ENCODE measurements around the gene PRDX2.

PRDX2 gene

DNA sequence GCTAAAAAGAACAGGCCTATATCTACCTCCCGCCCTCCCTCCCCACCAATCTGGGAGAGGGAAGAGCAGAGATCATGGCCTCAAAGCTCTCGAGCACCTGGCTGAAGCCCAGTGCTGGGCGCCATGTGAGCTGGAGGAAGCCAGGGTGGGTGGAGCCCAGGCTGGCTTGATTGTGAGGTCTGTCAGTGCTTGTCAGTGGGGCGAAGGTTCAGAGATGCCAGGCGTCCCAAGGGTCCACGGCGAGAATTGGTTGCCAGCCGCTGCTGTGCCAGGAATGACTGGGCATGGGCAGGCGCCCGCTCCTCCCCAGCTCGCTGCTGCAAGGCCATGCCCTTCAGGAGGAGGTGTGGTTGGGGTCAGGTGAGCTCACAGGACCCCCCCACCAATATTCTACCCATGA, 38.5 kb downstream of the PRDX2 start:
- no peaks in the 10 kb centered on the region for H3K36me3 ChIP-seq (ENCODE audit: control insufficient read depth, low read length)
- 0 out of 2 replicates have a peak, but pooled peaks cover under 1% of the 10 kb centered on the region for H3K27me3 ChIP-seq (ENCODE audit: control insufficient read depth, low read length)
- TF ChIP-seq, protein P1, sequence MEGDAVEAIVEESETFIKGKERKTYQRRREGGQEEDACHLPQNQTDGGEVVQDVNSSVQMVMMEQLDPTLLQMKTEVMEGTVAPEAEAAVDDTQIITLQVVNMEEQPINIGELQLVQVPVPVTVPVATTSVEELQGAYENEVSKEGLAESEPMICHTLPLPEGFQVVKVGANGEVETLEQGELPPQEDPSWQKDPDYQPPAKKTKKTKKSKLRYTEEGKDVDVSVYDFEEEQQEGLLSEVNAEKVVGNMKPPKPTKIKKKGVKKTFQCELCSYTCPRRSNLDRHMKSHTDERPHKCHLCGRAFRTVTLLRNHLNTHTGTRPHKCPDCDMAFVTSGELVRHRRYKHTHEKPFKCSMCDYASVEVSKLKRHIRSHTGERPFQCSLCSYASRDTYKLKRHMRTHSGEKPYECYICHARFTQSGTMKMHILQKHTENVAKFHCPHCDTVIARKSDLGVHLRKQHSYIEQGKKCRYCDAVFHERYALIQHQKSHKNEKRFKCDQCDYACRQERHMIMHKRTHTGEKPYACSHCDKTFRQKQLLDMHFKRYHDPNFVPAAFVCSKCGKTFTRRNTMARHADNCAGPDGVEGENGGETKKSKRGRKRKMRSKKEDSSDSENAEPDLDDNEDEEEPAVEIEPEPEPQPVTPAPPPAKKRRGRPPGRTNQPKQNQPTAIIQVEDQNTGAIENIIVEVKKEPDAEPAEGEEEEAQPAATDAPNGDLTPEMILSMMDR (IDR thresholded peaks at IDR 0.05; ENCODE audit: low read depth, low read length, poor library complexity, severe bottlenecking): no peak
- TF ChIP-seq EZH2phosphoT487 (IDR thresholded peaks at IDR 0.05; ENCODE audit: borderline replicate concordance, low read length): no peak
- H3K9me3 ChIP-seq (ENCODE audit: control insufficient read depth, insufficient read depth, low read length): no peaks in the 10 kb centered on the region
- H3F3A ChIP-seq (ENCODE audit: control insufficient read depth, insufficient read depth): no peaks in the 10 kb centered on the region
- no peaks in the 10 kb centered on the region for H3K9me2 ChIP-seq (replicated peaks; ENCODE audit: control insufficient read depth, low read length)
- H3K4me1 ChIP-seq (ENCODE audit: control insufficient read depth, low read length): peaks cover 3% of the 10 kb centered on the region; the same call in 1 of the 2 replicates
- H3K79me2 ChIP-seq (ENCODE audit: control insufficient read depth, low read length): no peaks in the 10 kb centered on the region
- no peak overlapping the region for H3K27ac ChIP-seq (ENCODE audit: low read depth, low read length)
- H4K20me1 ChIP-seq (ENCODE audit: control insufficient read depth, insufficient read depth, low read depth, low read length): no peaks in the 10 kb centered on the region
- no peak overlapping the region for H3K4me2 ChIP-seq (ENCODE audit: low read length)
- H3K4me3 ChIP-seq (ENCODE audit: low read length): no peak overlapping the region

DNA sequence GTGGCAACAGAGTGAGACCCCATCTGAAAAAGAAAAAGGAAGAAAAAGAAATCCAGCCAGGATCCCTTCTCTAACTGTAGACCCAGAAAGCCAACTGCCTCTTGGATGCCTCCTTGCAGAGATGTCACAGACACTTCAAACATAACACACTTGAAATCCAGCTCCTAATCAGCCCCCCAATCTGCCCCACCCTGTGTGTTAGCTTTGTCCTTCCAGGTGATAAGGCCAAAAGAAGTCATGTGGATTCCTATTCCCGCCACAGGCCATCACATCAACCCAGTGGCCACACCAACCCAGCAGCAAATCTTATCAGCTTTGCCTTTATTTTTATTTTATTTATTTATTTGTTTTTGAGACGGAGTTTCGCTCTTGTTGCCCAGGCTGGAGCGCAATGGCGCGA, 41.9 kb downstream of the PRDX2 start:
- Histone ChIP-seq H3K27ac (ENCODE audit: low read depth, low read length) (no peak overlapping the region), H3K9me2 (replicated peaks; ENCODE audit: control insufficient read depth, low read length) (no peaks in the 10 kb centered on the region), H3K4me2 (ENCODE audit: low read length) (no peak overlapping the region), H3K9me3 (ENCODE audit: control insufficient read depth, insufficient read depth, low read length) (no peaks in the 10 kb centered on the region), H3K79me2 (ENCODE audit: control insufficient read depth, low read length) (no peaks in the 10 kb centered on the region), H3K36me3 (ENCODE audit: control insufficient read depth, low read length) (no peaks in the 10 kb centered on the region), H3K27me3 (ENCODE audit: control insufficient read depth, low read length) (0 out of 2 replicates have a peak, but pooled peaks cover 2% of the 10 kb centered on the region), H3K4me3 (ENCODE audit: low read length) (no peak overlapping the region), H3F3A (ENCODE audit: control insufficient read depth, insufficient read depth) (no peaks in the 10 kb centered on the region), H3K4me1 (ENCODE audit: control insufficient read depth, low read length) (peaks cover 2% of the 10 kb centered on the region; the same call in 1 of the 2 replicates), H4K20me1 (ENCODE audit: control insufficient read depth, insufficient read depth, low read depth, low read length) (no peaks in the 10 kb centered on the region)
- TF ChIP-seq EZH2phosphoT487 (IDR thresholded peaks at IDR 0.05; ENCODE audit: borderline replicate concordance, low read length): no peak
- TF ChIP-seq, protein P1 (IDR thresholded peaks at IDR 0.05; ENCODE audit: low read depth, low read length, poor library complexity, severe bottlenecking): no peak

DNA sequence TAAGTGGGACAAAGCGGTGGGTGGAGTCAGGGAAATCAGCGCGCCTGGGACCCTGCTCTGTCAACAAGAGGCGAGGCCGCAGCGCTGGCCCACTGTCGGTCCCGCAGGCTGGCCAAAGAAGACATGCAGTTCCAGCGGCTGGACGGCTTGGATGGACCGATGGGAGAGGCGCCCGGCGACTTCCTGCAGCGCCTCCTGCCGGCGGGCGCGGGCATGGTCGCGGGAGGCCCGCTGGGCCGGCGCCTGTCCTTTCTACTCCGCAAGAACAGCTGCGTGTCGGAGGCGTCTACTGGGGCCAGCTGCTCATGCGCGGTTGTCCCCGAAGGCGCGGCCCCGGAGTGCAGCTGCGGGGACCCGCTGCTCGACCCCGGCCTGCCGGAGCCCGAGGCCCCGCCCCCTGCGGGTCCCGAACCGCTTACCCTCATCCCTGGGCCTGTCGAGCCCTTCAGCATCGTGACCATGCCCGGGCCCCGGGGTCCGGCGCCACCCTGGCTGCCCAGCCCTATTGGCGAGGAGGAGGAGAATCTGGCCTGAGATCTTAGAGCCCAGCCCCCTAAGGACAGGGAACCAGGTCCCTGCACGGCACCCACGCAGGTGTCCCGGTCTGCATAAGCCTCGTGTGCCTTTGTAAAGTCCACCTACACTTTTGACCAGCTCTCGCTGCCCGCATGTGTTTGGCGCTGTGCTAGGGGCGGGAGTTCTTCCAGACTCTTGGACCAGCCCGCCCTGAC, 43.9 kb downstream of the PRDX2 start:
- TF ChIP-seq, protein P1 (IDR thresholded peaks at IDR 0.05; ENCODE audit: low read depth, low read length, poor library complexity, severe bottlenecking): peak; percentile 92
- TF ChIP-seq EZH2phosphoT487 (IDR thresholded peaks at IDR 0.05; ENCODE audit: borderline replicate concordance, low read length): no peak
- no peaks in the 10 kb centered on the region for H3K36me3 ChIP-seq (ENCODE audit: control insufficient read depth, low read length)
- no peaks in the 10 kb centered on the region for H4K20me1 ChIP-seq (ENCODE audit: control insufficient read depth, insufficient read depth, low read depth, low read length)
- H3K9me3 ChIP-seq (ENCODE audit: control insufficient read depth, insufficient read depth, low read length): no peaks in the 10 kb centered on the region
- no peaks in the 10 kb centered on the region for H3F3A ChIP-seq (ENCODE audit: control insufficient read depth, insufficient read depth)
- peaks cover 6% of the 10 kb centered on the region; the same call in 1 of the 2 replicates for H3K27me3 ChIP-seq (ENCODE audit: control insufficient read depth, low read length)
- H3K4me2 ChIP-seq (ENCODE audit: low read length): peak overlapping the region; percentile 53
- H3K79me2 ChIP-seq (ENCODE audit: control insufficient read depth, low read length): no peaks in the 10 kb centered on the region
- no peaks in the 10 kb centered on the region for H3K9me2 ChIP-seq (replicated peaks; ENCODE audit: control insufficient read depth, low read length)
- H3K27ac ChIP-seq (ENCODE audit: low read depth, low read length): no peak overlapping the region
- H3K4me1 ChIP-seq (ENCODE audit: control insufficient read depth, low read length): peaks cover 2% of the 10 kb centered on the region; the same call in 1 of the 2 replicates
- peak overlapping the region; percentile 44 for H3K4me3 ChIP-seq (ENCODE audit: low read length)

Measured in DOHH2 (cell line).